Upper lobe of right lung (tissue), 1 donor: ENCODE results near the gene MCU. TPM values are rescaled to one million over a fixed set of nuclear protein-coding genes. Genes with fewer than 3 reads are reported as not detected.

Experiments
- ATAC-seq: fragments of 200-7000 bp; cut with Tn5 transposase; one replicate; pipeline ENCODE4 v1.9.1; 2020; ENCODE audit warnings: mild to moderate bottlenecking, moderate library complexity
- DNase-seq: peaks from one replicate; pipeline ENCODE4 v3.0.0-alpha.2; 2020
- H3K27ac ChIP-seq: fragments of 200-600 bp; one replicate; pipeline ENCODE4 v1.8.0; 2022
- H3K27me3 ChIP-seq: fragments of 200-600 bp; one replicate; pipeline ENCODE4 v1.8.0; 2022; ENCODE audit warnings: mild to moderate bottlenecking
- H3K36me3 ChIP-seq: fragments of 200-600 bp; one replicate; pipeline ENCODE4 v1.8.0; 2022
- H3K4me1 ChIP-seq: fragments of 200-600 bp; one replicate; pipeline ENCODE4 v1.8.0; 2022
- H3K4me3 ChIP-seq: fragments of 200-600 bp; one replicate; pipeline ENCODE4 v1.8.0; 2022; ENCODE audit warnings: mild to moderate bottlenecking
- H3K9me3 ChIP-seq: fragments of 200-600 bp; one replicate; pipeline ENCODE4 v1.8.0; 2022
- CTCF ChIP-seq: fragments of 200-600 bp; IDR thresholded peaks from one replicate; pipeline ENCODE4 v1.8.0; 2022; ENCODE audit warnings: antibody characterized with exemption
- intact Hi-C: fragments of 100-400 bp; cut with DNase I; formaldehyde crosslinking; loops from one replicate; pipeline ENCODE4 v1.11.0; 2022
- total RNA-seq: library from RNA; stranded (reverse); fragmentation: NEBNext Ultra II Directional; extraction: Animal tissue kit (Norgen Biotek cat#: 25700); gene quantifications from one replicate; pipeline ENCODE4 v1.2.1, GENCODE V29; 2021
- donor health status: DM: no; HTN: yes; CAD: no; lungs with severe emphysema.

The MCU gene
- total RNA-seq, 1 donor from 2014 or later, result 31.1 TPM

- Histone ChIP-seq H3K4me1 (no peaks in the 10 kb centered on the region), H3K4me3 (no peak overlapping the region), H3K27me3 (no peaks in the 10 kb centered on the region), H3K9me3 (no peaks in the 10 kb centered on the region), H3K27ac (no peak overlapping the region), H3K36me3 (no peaks in the 10 kb centered on the region)
- intact Hi-C loops, result no loop called here
- TF ChIP-seq CTCF, result no peak
- ATAC-seq (no peak), DNase-seq (no peak)
Measured at GRCh38 chr10:72772031-72772430, 80.1 kb downstream of the MCU start.

GRCh38 chr10:72779874-72780273 lies 87.9 kb downstream of the MCU start:
- no peaks in the 10 kb centered on the region for H3K27me3 ChIP-seq
- no peak for TF ChIP-seq CTCF
- no peak overlapping the region for H3K27ac ChIP-seq
- peaks cover 5% of the 10 kb centered on the region for H3K4me1 ChIP-seq
- intact Hi-C loops, result no loop called here
- no peak overlapping the region for H3K4me3 ChIP-seq
- H3K9me3 ChIP-seq, result no peaks in the 10 kb centered on the region
- no peaks in the 10 kb centered on the region for H3K36me3 ChIP-seq
- ATAC-seq (no peak), DNase-seq (no peak)

GRCh38 chr10:72782649-72783330 lies 90.8 kb downstream of the MCU start:
- no peaks in the 10 kb centered on the region for H3K36me3 ChIP-seq
- no peak for TF ChIP-seq CTCF
- no peaks in the 10 kb centered on the region for H3K27me3 ChIP-seq
- H3K27ac ChIP-seq, result no peak overlapping the region
- H3K4me3 ChIP-seq, result no peak overlapping the region
- no peak for ATAC-seq
- no peak for DNase-seq
- peaks cover 13% of the 10 kb centered on the region for H3K4me1 ChIP-seq
- intact Hi-C loops, result no loop called here
- no peaks in the 10 kb centered on the region for H3K9me3 ChIP-seq

GRCh38 chr10:72783410-72783833 lies 91.5 kb downstream of the MCU start:
- no peaks in the 10 kb centered on the region for H3K36me3 ChIP-seq
- peak; percentile 47 for ATAC-seq
- H3K4me1 ChIP-seq, result peaks cover 13% of the 10 kb centered on the region
- no peaks in the 10 kb centered on the region for H3K27me3 ChIP-seq
- H3K27ac ChIP-seq, result no peak overlapping the region
- H3K9me3 ChIP-seq, result no peaks in the 10 kb centered on the region
- no peak for DNase-seq
- no peak overlapping the region for H3K4me3 ChIP-seq
- intact Hi-C loops, result no loop called here
- TF ChIP-seq CTCF, result no peak

- H3K4me1 ChIP-seq, result peaks cover 13% of the 10 kb centered on the region
- ATAC-seq (peak; percentile 92), DNase-seq (no peak)
- no peaks in the 10 kb centered on the region for H3K9me3 ChIP-seq
- no peak for TF ChIP-seq CTCF
- H3K27ac ChIP-seq, result no peak overlapping the region
- no peak overlapping the region for H3K4me3 ChIP-seq
- no peaks in the 10 kb centered on the region for H3K36me3 ChIP-seq
- no peaks in the 10 kb centered on the region for H3K27me3 ChIP-seq
- intact Hi-C loops, result no loop called here
Measured at GRCh38 chr10:72784551-72785351, 92.8 kb downstream of the MCU start.
